HG03159 (cell line): ENCODE measurements around the gene GSTM2.
"Not testable (repeated sequence)": the region's sequence is repeated elsewhere in the genome, so short reads cannot be mapped to it uniquely, and the experiment has no call there.

ENCODE experiments used
- ATAC-seq: cut with Tn5 transposase; IDR thresholded peaks from one replicate; pipeline ENCODE4 v1.9.1; 2021; ENCODE audit warnings: mild to moderate bottlenecking, moderate library complexity; ENCODE audit not compliant: unreplicated experiment

GSTM2 gene

DNA sequence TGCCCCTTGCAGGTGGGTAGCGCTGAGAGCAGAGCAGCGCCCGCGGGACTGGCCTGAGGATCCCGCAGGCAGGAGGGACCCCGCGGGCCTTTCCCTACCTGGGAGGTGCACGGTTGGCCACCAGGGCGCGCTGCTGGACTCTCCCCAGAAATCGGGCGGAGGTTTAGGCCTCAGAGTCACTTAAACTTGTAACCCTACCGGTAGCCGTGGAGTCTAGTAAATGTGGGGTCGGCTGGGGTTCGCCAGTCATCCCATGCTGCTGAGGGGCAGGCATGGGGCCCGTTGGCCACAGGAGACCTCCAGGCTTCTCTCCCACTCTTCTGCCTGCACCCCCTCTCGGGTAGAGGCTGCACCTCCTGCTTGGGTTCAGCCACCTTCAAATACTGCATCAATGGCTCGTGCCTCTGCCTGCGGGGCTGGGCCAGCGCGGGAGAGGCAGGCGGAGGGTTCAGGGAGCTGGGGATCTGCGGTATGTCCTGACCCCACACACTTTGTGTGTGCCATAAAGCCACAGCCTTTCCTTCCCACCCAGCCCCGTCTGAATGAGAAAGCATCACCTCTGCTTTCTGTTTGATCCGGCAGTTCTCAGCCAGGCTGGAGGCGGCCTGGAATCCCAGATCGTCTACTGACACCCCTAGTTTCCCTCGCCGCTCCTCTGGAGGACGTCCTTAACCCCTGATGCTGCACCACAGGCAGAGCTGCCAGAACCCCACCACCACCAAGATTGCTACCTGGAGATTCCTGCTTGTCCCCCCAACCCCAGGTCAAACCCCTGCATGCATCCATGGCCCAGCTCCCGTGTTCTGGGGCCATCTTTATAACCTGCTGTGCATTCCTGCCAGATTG lies 24.2 kb upstream of the GSTM2 start:
- peak; percentile 85 for ATAC-seq

DNA sequence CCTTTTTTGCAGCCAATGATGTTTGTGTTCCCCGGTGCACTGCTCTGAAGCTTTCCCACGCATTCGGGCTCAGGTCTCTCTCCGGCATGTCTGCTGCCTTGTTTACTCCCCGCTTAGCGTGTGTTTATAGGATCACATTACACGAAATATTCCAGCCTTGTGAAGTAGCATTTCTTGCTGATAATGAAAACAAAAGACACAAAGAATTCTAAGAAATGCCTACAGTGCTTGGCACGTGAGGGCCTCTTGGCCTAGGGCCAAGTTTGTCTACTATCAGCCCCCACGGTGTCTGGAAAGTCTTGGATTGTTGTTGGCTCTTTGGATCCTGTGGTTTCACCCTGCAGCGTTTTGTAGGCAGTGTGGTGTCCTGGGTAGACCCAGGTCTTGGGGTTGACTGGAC lies 23.2 kb upstream of the GSTM2 start:
- ATAC-seq: no peak

DNA sequence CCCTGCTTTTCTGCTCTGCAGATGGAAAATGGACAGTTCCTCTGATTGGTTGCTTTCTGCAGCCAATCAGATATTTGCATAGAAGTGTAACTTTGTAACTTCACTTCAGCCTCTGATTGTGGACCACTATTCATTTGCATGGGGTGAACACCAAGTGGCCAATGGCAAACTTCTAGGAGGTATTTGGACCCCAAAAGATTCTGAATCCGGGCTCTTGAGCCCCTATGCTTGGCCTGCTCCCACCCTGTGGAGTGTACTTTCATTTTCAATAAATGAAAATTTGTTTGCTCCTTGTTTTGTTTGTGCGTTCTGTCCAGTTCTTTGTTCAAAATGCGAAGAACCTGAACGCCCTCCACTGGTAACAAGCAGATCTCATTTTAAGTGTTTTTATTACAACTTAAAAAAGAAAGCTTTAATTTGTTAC lies 18.4 kb upstream of the GSTM2 start:
- no peak for ATAC-seq

DNA sequence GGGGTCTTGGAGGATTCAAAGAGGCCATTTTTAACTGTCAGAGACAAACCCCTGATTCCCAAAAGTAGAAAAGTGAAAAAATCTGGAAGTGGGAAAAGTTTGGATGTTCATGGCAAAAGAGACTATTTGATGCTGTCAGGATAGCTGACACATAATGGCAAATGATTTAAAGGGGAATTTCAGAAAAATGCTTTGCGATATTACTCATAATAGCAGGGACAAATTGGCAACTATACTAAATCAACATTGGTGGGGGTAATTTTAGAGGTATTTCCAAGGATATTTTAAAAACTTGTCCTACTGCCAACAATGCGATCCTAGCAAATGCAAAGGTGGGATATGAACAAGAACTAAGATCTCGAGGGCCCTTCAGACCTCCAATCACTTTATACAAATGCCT lies 17.2 kb upstream of the GSTM2 start:
- no peak for ATAC-seq

DNA sequence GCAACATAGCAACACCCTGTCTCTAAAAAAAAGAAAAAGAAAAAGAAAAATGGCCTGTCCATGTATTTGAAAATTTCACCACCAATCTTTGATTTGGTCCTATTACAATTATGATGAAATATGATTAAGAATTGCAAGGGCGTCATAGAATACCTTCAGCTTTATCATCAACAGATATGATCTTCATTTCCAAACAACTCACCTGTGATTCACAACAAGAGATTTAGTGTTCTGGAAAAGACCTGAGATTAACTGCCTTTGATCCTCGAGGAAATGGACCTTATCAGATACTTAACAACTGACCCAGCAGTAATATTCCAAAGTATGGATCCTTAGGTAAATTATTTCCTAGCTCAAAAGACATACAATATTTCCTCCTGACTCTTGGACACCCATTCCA lies 15.5 kb upstream of the GSTM2 start:
- ATAC-seq: no peak

DNA sequence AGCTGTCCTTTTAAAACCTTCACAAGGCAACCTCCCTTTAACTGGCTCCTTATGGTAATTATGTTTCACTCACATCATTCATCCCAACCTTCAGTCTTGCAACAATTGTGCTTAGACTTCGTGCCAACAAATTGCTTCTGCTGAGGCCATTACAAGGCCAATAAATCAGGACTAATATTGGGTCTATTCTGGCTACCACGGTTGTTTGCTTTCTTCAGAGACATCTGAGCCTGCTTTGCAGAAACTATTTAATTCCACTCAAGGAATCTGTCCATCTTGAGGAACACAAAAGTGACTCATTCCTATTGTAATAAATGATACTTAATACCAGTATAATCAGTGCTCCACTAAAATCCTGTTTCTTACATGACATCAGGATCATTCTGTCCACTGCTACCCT lies 14.6 kb upstream of the GSTM2 start:
- ATAC-seq: no peak

DNA sequence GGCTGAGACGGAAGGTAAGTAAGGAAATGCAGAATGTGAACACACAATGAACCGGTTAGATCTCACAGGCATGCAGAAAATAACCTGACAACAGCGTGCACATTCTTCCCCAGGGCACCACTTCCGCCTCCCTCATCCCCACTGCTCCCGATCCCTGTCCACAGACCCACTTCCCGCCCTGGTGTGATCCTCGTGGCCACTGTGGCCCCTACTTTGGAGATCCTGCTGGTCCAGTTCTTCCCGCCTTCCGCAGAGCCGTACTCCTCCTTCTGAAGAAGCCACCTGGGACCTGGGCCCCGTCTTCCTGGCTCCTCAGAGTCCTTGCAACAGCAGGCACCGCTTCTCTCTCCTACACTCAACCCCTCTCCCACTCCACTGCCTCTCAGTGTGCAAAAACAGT lies 13.3 kb upstream of the GSTM2 start:
- no peak for ATAC-seq

DNA sequence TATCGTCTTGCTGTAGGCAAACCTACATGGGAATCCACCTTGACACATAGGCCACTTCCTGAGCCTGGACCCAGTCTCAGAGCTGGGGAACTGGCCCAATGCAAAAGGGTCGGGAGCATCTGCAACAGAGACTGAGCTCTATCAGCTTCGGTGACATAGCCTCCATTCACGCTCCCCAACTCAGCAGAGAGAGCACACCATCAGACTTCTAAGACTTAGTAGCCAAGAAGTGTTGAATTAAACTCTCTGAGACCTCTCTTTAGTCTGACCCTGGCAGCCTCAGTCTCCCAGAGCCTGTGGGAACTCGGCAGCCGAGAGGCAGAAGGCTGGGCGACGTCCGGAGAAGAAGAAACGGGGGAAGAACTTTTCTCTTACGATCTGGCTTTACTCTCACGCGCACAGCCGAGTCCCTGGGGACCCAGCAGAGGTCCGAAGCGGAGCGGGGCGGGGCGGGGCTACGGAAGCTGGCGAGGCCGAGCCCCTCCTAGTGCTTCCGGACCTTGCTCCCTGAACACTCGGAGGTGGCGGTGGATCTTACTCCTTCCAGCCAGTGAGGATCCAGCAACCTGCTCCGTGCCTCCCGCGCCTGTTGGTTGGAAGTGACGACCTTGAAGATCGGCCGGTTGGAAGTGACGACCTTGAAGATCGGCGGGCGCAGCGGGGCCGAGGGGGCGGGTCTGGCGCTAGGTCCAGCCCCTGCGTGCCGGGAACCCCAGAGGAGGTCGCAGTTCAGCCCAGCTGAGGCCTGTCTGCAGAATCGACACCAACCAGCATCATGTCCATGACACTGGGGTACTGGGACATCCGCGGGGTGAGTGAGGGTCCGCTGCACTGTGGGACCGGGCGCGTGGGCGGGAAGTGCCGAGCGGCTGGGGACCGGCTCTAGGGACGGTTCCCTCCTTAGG lies 12.0 kb upstream of the GSTM2 start, which contains the start of gene GSTM4:
GSTM4 (plus strand) TSS at position 485 of the 905 bp plus-strand sequence; CDS start at position 776, 291 bp downstream.
- ATAC-seq: peak; percentile 84

DNA sequence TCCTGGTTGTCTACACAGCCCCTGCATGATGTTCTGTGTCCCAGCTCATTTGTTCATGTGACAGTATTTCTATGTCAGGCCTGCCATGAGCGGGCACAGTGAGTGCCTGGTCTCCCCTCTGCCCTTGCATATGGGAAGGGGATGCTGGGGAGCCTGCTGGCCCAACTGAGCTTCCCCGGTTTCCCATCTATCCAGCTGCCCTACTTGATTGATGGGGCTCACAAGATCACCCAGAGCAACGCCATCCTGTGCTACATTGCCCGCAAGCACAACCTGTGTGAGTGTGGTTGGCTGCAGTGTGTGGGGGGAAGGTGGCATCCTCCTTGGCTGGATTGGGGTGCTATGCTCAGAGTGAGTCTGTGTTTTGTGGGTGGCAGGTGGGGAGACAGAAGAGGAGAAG lies 10.5 kb upstream of the GSTM2 start:
- no peak for ATAC-seq

DNA sequence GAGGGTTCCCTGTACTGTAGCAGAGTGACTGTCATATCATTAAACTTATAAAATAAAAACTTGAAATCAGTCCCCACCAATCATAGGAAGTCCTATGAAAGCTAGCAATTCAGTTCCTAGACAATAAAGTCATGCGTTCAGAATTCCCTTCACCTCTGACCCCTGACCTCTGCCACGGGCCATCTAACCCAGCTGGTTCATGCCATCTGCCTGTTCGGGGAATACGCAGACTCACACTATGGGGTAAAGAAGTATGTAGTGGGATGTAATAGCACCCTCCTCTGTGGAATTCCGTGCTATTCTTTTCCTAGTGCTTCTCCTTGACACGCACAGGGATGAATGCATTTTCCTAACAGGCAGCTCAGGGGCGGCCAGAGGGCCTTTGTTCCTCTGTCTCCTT lies 9.9 kb upstream of the GSTM2 start:
- no peak for ATAC-seq

DNA sequence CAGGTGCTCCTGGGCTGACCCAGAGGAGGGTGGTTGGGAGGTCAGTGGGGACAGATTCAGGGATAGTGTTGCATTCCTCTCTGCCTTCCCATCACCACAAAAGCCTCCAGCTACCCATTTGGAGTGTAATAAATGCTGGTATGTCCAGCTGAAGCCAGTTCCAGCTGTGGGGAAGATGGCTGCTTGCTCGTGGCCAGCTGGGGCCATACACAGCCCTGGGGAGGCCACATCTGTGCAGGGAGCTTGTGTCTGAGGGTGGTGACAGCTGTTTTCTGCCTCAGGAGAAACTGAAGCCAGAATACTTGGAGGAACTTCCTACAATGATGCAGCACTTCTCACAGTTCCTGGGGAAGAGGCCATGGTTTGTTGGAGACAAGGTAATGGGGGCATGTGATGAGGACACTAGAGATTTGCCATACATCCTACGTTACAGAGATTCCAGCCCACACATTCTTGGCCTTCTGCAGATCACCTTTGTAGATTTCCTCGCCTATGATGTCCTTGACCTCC lies 9.3 kb upstream of the GSTM2 start:
- no peak for ATAC-seq

DNA sequence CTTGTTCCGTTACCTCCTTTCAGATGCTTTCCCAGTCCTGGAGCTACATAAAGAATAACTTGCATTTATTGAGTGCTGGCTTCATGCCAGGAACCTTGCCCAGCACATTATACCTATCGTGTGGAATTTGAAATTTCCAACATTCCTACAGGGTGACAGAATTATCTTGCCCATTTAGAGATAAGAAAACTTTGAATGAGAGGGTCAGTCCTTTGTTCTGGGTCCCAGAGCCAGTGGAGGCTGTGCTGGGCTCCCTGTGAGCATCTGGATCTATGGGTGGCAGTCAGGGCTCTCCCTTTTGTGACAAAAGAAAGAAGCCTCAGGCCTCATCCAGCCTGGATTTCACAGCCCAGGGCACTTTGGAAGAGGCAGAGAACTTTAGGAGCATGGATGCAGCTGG lies 8.7 kb upstream of the GSTM2 start:
- no peak for ATAC-seq

DNA sequence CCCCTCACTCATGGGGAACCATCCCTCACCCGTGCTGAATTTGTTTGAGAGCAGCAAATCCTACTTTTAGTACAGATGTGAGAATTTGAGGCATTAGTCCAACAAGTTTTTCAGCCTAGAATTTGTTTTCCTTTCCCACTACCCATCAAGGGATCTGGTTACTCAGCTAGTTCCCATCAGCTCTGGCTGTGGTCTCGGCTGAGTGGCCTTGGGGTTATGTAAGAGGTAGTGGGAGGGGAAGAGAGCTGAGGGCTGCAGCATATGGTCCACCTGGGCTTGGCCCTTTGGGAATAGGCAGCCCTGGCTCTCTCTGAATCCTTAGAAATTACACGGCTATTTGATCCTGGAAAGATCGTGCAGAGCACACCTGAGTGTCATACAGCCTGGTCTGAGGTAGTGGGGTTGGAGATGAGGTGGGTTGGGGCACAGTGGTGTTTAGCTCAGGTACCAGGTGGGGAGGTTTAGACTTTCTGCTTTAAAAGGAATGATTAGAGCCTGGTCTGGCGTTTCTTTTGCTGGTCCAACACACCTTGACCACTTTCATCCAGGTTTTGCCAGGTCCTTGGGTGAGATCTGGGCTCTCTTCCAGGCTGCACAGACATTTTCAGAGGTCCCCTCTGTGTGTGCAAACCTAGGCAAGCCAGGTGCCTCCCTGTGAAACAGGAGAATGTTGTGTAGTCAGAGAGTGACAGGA lies 7.7 kb upstream of the GSTM2 start:
- ATAC-seq: no peak

DNA sequence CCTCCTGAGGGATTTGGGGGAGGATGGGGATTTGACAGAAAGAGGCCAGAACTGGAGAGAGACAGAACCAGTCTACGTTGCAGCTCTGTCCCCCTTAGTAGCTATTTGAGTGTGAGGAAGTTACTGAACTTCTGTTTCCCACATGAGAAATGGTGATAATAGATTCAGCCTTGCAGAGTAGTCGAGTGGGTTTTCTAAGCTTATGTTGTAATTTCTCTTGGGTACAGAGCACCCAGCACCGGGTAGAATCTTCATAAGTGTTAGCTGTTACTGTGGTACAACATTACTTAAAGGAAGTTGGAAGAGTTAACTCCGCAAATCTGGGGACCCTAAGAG lies 7.2 kb upstream of the GSTM2 start:
- ATAC-seq: not testable (repeated sequence)

DNA sequence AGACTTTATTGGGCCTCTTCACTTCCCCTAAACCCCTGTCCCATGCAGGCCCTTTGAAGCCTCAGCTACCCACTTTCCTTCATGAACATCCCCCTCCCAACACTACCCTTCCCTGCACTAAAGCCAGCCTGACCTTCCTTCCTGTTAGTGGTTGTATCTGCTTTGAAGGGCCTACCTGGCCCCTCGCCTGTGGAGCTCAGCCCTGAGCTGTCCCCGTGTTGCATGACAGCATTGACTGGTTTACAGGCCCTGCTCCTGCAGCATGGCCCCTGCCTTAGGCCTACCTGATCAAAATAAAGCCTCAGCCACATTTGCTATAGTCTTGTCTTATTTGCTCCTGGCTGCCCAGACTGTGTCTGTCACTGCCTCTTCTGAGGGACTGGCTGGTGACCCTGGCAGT lies 6.5 kb upstream of the GSTM2 start:
- no peak for ATAC-seq

DNA sequence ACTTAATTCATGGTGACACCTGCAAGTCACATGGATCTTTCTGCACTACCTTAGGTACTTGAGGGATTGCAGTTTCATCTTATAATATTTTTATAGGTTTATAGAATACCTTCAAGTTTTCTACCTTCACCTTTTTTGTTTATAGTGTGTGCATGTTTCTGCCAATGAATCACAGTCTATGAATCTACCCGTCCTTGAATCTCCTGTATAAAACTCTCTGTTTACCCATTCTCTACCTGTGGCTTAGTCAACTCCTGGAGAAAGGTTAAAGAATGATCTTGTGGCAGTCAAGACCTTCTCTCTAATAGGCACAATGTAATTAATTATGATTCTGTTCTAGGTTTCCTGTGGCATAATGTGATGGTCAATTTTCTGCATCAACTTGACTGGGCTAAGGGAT lies 3.2 kb upstream of the GSTM2 start:
- ATAC-seq: no peak

DNA sequence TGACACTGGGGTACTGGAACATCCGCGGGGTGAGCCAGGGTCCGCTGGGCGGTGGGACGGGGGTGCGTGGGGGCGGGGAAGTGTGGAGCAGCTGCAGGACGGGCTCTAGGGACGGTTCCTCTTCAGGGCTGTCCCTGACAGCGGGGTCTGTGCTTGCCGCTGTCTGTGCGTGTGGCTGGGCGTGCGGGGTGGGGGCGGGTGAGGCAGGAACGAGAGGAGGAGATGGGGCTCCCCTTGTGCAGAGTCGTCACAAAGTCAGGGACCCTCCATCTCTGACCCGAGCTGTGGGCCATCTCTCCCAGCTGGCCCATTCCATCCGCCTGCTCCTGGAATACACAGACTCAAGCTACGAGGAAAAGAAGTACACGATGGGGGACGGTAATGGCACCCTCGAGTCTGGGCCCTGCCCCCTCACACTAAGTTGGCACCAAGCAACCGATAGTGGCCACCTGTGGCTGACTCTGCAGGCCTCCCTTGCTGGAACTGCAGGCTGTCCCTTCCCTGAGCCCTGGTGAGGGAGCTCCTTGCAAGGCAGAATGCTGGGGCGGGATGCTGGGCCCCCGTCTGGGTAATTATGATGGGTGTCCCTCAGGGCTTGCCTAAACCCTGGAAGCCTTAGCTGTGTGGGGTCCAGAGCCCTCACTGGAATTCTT lies 392 bp downstream of the GSTM2 start:
- no peak for ATAC-seq

DNA sequence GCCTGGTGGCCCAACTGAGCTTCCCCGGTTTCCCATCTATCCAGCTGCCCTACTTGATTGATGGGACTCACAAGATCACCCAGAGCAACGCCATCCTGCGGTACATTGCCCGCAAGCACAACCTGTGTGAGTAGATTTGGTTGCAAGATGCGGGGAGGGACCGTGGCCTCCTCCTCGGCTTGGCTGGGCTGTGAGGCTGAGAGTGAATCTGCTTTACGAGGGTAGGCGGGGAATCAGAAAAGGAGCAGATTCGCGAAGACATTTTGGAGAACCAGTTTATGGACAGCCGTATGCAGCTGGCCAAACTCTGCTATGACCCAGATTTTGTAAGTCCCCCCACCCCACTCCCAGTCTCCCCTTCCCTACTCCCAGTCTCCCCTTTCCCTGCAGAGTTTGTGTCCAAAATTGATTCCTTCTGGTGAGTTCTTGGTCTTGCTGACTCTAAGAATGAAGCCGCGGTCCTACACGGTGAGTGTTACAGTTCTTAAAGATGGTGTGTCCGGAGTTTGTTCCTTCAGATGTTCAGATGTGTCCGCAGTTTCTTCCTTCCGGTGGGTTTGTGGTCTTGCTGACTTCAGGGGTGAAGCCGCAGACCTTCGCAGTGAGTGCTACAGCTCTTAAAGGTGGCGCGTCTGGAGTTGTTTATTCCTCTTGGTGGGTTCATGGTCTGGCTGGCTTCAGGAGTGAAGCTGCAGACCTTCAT lies 1.5 kb downstream of the GSTM2 start:
- ATAC-seq: no peak

DNA sequence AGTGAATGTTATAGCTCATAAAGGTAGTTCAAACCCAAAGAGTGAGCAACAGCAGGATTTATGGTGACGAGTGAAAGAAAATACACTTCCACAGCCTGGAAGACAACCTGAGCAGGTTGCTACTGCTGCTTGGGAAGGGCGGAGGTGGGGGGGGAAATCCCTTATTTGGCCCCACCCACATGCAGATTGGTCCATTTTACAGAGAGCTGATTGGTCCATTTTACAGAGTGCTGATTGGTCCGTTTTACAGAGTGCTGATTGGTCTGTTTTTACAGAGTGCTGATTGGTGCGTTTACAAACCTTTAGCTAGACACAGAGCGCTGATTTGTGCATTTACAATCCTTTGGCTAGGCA lies 2.1 kb downstream of the GSTM2 start:
- ATAC-seq: not testable (repeated sequence)

DNA sequence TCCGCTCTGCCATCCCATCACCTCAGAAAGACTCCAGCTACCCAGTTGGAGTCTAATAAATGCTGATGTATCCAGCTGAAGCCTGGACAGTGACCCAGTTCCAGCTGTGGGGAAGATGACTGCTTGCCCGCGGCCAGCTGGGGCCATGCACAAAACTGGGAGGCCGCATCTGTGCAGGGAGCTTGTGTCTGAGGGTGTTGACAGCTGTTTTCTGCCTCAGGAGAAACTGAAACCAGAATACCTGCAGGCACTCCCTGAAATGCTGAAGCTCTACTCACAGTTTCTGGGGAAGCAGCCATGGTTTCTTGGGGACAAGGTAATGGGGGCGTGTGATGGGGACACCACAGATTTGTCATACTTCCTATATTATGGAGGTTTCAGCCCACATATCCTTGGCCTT lies 3.2 kb downstream of the GSTM2 start:
- ATAC-seq: no peak
